Upper lobe of left lung (tissue), 6 donors: ENCODE measurements around the gene PLAC1. TPM values are rescaled to one million over a fixed set of nuclear protein-coding genes. Genes with fewer than 3 reads are reported as not detected.

Experiments used
- ATAC-seq, 2 donors: fragments of 200-7000 bp; cut with Tn5 transposase; one replicate each; pipeline ENCODE4 v1.9.1; 2022; ENCODE audit warnings: mild to moderate bottlenecking in 2 of 2, moderate library complexity in 2 of 2; ENCODE audit not compliant: low FRiP score in 2 of 2
- DNase-seq, 2 donors: peaks; one replicate each; pipeline ENCODE4 v3.0.0-alpha.2; 2019 to 2020
- H3K27ac ChIP-seq, 4 donors: fragments of 200-600 bp; sonication (generic); one replicate each; pipeline ENCODE4 v1.5.1; 2016 to 2019
- H3K27me3 ChIP-seq, 4 donors: fragments of 200-600 bp; sonication (generic); one replicate each; pipeline ENCODE4 v1.5.1; 2017 to 2019
- H3K36me3 ChIP-seq, 4 donors: fragments of 200-600 bp; sonication (generic); one replicate each; pipeline ENCODE4 v1.5.1; 2016 to 2019
- H3K4me1 ChIP-seq, 4 donors: fragments of 200-600 bp; sonication (generic); one replicate each; pipeline ENCODE4 v1.5.1; 2018 to 2019
- H3K4me3 ChIP-seq, 4 donors: fragments of 200-600 bp; sonication (generic); one replicate each; pipeline ENCODE4 v1.5.1; 2017 to 2019; ENCODE audit warnings: mild to moderate bottlenecking in 2 of 4, moderate library complexity in 1 of 4
- H3K9me3 ChIP-seq, 4 donors: fragments of 200-600 bp; sonication (generic); one replicate each; pipeline ENCODE4 v1.5.1; 2018 to 2019
- EP300 ChIP-seq, 4 donors: sonication (generic); formaldehyde crosslinking; IDR thresholded peaks; one replicate each; pipeline ENCODE4 v1.5.1; 2017; ENCODE audit warnings: antibody characterized with exemption in 4 of 4, control low read depth in 2 of 4
- POLR2A ChIP-seq, 4 donors: fragments of 450-650 bp; IDR thresholded peaks; one replicate each; pipeline ENCODE4 v1.5.1; 2016 to 2017; ENCODE audit warnings: antibody characterized with exemption in 4 of 4, mild to moderate bottlenecking in 2 of 4
- POLR2AphosphoS5 ChIP-seq, 2 donors: sonication (generic); formaldehyde crosslinking; IDR thresholded peaks; one replicate each; pipeline ENCODE4 v1.5.1; 2017; ENCODE audit warnings: antibody characterized with exemption in 2 of 2
- WGBS, 2 donors: methylation state at CpG; one replicate each; pipeline ENCODE4 v1.1.5; 2017 to 2018; 5-methylcytosine and 5-hydroxymethylcytosine counted together
- total RNA-seq, 6 donors: library from RNA; depleted of rRNA in 4 of 6; stranded (reverse); fragments of >200 nt in 4 of 6; gene quantifications; one replicate each; pipeline versions ENCODE4 v1.1.0 to v1.2.1, GENCODE V29; 2016 to 2021
- TF ChIP-seq, protein P1 (sequence below), 6 experiments: fragments of 450-650 bp in 4 of 6; fragments of 200-600 bp in 2 of 6; sonication (generic) in 2 of 6; IDR thresholded peaks; one replicate each; pipeline ENCODE4 v1.5.1; 2016 to 2019; ENCODE audit warnings: antibody characterized with exemption in 6 of 6
- donor health status: DM: no; HTN: no; CAD: no; lungs with moderate emphysema.
- donor health status: DM: no; HTN: yes; CAD: no; lungs with severe emphysema.

The PLAC1 gene
- total RNA-seq, 6 donors from 2014 or later, result not detected

DNA sequence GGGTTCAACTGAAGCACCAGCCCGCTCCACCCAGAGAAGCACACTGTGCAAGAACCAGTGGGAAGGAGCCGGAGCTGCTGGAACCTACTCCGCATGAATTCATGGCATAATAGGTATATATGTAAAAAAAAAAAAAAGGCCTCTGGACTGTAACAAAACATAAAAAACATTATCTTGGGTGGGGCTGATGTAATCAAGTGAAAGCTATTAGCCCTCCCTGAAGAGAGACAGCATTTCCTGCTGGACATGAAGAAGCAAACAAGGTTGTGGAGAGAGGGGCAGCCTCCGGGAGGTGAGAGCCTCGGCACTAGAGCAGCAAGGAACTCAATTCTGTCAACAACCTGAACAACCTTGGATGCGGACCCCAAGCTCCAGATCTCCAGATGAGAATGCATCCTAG, 50.7 kb downstream of the PLAC1 start:
- no peaks in the 10 kb centered on the region for H3K36me3 ChIP-seq
- ATAC-seq (no peak), DNase-seq (no peak)
- H3K4me1 ChIP-seq, result no peaks in the 10 kb centered on the region
- no peaks in the 10 kb centered on the region for H3K9me3 ChIP-seq
- H3K27ac ChIP-seq, result no peak overlapping the region
- 83 to 88% methylated on average over 6 of the region's 6 CpGs for WGBS, 2 donors
- H3K27me3 ChIP-seq, result no peaks in the 10 kb centered on the region
- no peak overlapping the region for H3K4me3 ChIP-seq
- TF ChIP-seq EP300 (IDR thresholded peaks at IDR 0.05) (no peak), POLR2AphosphoS5 (IDR thresholded peaks at IDR 0.05) (no peak), POLR2A (IDR thresholded peaks at IDR 0.05) (no peak)
- TF ChIP-seq, protein P1, sequence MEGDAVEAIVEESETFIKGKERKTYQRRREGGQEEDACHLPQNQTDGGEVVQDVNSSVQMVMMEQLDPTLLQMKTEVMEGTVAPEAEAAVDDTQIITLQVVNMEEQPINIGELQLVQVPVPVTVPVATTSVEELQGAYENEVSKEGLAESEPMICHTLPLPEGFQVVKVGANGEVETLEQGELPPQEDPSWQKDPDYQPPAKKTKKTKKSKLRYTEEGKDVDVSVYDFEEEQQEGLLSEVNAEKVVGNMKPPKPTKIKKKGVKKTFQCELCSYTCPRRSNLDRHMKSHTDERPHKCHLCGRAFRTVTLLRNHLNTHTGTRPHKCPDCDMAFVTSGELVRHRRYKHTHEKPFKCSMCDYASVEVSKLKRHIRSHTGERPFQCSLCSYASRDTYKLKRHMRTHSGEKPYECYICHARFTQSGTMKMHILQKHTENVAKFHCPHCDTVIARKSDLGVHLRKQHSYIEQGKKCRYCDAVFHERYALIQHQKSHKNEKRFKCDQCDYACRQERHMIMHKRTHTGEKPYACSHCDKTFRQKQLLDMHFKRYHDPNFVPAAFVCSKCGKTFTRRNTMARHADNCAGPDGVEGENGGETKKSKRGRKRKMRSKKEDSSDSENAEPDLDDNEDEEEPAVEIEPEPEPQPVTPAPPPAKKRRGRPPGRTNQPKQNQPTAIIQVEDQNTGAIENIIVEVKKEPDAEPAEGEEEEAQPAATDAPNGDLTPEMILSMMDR (IDR thresholded peaks at IDR 0.05), result no peak

DNA sequence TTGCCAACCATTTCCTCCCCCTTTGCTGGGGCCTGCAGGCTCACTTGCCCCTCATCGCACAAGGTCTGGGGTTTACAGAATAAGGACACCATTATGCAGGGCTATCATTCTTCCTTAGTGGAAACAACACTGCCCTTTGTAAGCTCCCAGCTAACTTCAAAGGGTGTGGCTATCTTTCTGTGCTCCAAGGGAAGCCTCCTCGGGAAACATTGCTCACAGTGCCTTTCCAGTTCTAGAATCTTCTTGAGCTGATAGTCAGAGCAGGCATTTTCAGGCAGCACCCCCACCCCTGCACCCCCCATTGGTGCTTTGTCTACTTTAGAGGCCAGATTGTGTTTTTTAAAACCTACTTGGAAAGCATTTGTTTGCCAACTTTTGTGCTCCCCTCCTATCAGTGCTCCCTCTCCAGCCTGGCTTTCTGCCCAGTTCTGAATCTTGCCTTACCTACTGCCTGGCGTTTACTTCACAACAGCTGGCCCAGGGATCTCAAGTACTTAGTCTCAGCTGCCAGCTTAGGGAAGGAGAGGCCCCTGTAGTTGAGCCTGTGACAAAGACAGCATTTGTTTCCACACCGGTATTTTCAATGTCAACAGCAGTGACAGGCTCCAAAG, 53.5 kb downstream of the PLAC1 start:
- Histone ChIP-seq H3K36me3 (no peaks in the 10 kb centered on the region), H3K4me3 (no peak overlapping the region), H3K27ac (no peak overlapping the region), H3K9me3 (no peaks in the 10 kb centered on the region), H3K27me3 (no peaks in the 10 kb centered on the region), H3K4me1 (no peaks in the 10 kb centered on the region)
- DNase-seq (peak in 1 of 2 donors; percentile 47), ATAC-seq (peak in 1 of 2 donors; percentile 40)
- WGBS, 2 donors, result 38 to 55% methylated on average over 2 to 4 of the region's 4 CpGs
- no peak for TF ChIP-seq POLR2A (IDR thresholded peaks at IDR 0.05)
- TF ChIP-seq, protein P1 (IDR thresholded peaks at IDR 0.05), result no peak
- TF ChIP-seq POLR2AphosphoS5 (IDR thresholded peaks at IDR 0.05), result no peak
- TF ChIP-seq EP300 (IDR thresholded peaks at IDR 0.05), result no peak

DNA sequence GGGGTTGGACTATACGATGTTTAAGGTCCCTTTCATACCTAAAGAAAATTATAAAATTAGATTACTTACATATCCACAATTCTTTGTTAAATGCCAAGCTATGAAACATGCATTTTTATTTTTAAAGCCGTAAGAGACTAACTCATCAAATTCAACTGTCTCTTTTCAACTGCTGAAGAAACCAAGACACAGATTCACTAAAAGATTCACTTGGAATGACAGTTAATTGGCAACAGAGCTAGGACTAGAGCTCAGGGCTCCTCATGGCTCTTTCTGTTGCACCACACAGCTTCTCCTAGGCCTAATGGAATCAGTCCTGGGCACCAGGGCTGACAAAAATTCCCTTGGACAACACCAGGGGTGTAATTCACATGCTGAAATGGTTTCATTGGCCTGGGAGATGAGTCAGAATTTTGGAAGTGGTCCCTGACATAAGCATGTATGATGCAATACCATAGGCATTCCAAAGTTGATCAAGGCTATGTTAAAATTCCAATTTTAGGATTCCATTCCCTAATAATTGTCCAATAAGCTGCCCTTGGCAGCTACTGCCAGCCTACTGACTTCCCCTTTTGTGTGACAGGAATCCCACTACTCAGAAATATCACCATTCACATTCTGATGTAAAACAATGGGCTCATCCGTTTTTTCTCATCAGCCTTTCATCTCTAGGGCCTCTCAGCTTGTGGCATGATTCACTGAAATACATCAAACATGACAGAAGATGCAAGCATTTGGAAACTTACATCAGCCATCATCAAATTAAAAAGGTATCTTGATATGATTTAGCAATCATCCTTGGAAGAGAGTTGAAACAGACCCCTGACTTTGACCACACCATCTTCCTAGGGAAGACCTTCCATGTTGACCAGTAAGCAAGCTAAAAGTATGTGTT, 54.2 kb downstream of the PLAC1 start:
- no peak overlapping the region for H3K27ac ChIP-seq
- no peaks in the 10 kb centered on the region for H3K9me3 ChIP-seq
- no peaks in the 10 kb centered on the region for H3K36me3 ChIP-seq
- WGBS, 2 donors, result 75 to 91% methylated on average over 2 to 3 of the region's 3 CpGs
- DNase-seq (no peak), ATAC-seq (peak in 1 of 2 donors; percentile 89)
- TF ChIP-seq EP300 (IDR thresholded peaks at IDR 0.05) (no peak), POLR2AphosphoS5 (IDR thresholded peaks at IDR 0.05) (no peak), POLR2A (IDR thresholded peaks at IDR 0.05) (no peak)
- TF ChIP-seq, protein P1 (IDR thresholded peaks at IDR 0.05), result no peak
- no peaks in the 10 kb centered on the region for H3K27me3 ChIP-seq
- no peaks in the 10 kb centered on the region for H3K4me1 ChIP-seq
- H3K4me3 ChIP-seq, result no peak overlapping the region

DNA sequence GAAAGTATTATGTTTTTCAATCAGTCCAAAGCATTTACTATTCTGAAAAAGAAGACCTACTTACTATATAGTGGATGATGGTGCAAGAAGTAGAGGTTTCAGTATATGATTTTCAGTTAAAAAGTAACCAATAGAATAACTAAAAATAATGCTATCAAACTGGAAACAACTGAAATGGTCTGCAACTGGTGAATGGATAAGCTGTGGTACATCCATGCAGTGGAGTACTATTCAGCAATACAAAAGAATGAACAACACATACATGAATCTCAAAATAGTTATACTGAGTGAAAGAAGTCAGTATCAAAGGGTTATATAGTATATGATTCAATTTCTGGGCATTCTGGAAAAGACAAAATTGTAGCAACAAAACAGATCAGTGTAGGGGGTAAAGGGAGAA, 55.9 kb downstream of the PLAC1 start:
- H3K4me1 ChIP-seq, result no peaks in the 10 kb centered on the region
- H3K27ac ChIP-seq, result no peak overlapping the region
- ATAC-seq, result no peak
- no peak overlapping the region for H3K4me3 ChIP-seq
- H3K27me3 ChIP-seq, result no peaks in the 10 kb centered on the region
- H3K9me3 ChIP-seq, result no peaks in the 10 kb centered on the region
- no peaks in the 10 kb centered on the region for H3K36me3 ChIP-seq
- TF ChIP-seq, protein P1 (IDR thresholded peaks at IDR 0.05), result no peak
- no peak for TF ChIP-seq EP300 (IDR thresholded peaks at IDR 0.05)
- TF ChIP-seq POLR2A (IDR thresholded peaks at IDR 0.05), result no peak
- no peak for TF ChIP-seq POLR2AphosphoS5 (IDR thresholded peaks at IDR 0.05)
- no peak for DNase-seq
